Fibroblast of peridontal ligament (primary cell): ENCODE data around the gene WDFY1.

Experiments
- DNase-seq: peaks from one replicate; pipeline ENCODE4 v3.0.0-alpha.2; 2010; ENCODE audit errors: extremely low read depth

The WDFY1 gene

DNA sequence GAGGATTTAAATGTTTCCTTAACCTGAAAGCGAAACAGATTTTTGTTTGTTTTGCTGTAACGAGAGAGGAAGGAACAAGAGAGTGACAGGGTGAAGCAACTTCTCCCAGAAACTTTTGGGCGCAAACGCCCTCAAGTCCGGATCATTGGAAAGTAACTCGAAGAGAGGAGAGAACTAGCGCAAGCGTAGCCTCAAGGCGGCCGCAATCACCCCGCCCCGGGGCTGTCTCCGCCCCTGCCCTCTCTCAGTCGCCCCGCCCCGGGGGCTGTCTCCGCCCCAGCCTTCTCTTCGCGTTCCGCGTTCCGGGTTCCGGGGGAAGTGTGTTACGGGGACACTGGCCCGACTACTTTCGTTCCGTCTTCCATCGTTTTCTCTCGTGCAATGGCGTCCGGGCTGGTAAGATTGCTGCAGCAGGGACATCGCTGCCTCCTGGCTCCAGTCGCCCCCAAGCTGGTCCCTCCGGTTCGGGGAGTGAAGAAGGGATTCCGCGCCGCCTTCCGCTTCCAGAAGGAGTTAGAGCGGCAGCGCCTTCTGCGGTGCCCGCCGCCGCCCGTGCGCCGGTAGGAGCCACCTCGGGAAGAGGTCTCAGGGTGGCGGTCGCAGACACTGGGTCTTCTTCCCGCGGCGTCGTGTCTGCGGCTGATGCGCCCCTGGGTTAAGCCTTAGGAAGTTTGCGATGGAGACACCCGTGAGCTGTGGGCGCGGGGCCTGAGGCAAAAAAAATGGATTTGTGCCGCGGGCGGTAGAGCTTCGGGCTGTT is 12.1 kb upstream of the WDFY1 start, which contains the start of gene MRPL44:
TSS of gene MRPL44 (plus strand) at position 372 of the 760 bp plus-strand sequence. CDS start at position 382, 10 bp downstream.
- DNase-seq = peak; percentile 95

GRCh38 chr2:223956300-223956699 is 11.2 kb upstream of the WDFY1 start:
- DNase-seq = no peak

DNA sequence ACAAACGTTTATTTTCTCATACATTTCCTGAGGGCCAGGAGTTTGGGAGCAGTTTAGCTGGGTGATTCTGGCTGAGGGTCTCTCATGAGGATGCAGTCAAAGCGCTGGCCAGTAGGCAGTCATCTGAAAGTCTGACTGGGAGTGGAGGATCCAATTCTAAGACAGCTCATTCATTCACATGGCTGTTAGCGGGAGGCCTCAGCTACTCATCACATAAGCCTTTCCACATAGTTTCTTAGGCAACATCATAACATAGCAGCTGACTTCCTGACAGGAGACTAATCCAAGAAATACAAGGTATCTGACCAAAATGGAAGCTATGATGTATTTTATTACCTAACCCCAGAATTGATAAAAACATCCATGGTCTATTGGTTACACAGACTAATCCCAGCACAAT is 9.3 kb upstream of the WDFY1 start:
- peak; percentile 84 for DNase-seq

DNA sequence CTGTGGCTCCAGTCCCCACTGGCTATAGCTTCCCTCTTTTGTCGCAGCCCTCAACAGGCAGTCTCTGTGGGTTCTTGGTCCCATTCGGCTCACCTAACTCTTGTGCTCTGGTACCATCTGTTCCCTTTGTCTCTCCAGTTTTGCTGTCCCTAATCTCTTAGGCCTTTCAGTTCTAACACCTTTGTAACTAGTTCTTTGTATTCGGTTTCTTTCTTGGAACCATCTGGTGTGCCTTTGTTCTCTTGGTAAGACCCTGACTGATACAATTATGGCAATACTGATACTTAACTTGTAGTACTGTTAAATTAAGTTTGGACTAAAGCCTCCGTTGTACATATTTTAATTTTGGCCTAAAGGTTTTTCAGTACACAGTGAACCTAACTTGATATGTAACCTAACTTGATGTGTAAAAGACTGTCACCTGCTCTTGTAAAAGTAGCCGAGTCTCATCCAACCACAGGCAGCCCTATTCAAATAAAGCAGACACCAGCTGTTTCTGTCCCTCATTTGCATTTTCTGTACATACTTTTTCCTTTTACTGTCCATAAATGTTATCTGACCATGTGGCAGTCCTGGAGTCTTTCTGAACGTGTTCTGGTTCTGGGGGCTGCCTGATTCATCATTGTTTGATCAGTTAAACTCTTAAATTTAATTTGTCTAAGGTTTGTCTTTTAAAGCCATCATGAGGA is 7.3 kb upstream of the WDFY1 start:
- DNase-seq = no peak

GRCh38 chr2:223950448-223951347 is 5.6 kb upstream of the WDFY1 start:
- DNase-seq = no peak

GRCh38 chr2:223949241-223949840 is 4.2 kb upstream of the WDFY1 start:
- DNase-seq = no peak

DNA sequence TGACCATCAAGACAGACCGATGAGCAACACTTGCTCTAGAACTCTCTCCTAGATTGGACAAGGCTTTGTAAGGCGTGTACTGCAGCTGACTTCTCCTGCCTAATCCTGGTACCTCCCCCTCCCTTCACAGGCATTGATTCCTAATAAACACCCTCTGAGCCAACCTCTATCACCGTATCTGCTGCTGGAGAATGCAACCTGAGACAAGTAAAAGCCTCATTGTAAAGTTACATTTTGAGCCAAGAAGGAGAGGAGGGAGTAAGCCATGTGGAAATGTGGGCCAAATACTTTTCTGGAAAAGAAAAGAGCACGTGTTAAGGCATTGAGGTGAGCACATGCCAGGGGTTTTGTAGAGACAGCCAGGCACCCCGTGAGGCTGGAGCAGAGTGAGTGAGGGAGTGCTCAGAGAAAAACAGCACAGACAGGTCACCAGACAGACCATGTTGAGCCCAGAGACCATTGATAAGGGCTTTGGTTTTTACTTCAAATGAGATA is 2.6 kb upstream of the WDFY1 start:
- no peak for DNase-seq

DNA sequence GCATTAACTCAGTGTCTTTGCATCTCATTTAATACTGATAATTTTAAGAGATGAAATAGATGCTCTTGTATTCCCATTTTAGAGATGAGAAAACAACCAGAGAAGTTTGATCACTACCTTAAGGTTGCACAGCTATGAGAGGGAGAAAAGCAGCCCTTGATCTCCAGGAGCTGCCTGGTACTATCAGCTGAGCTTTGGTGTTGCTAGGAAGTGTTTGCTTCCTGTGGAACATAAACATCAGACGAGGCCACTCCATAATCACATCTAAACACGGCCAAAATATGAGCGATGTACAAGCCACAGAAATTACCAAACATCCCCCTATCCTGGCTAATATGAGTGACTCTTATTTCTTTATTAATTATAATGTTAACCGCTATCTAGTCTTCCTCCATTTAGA is 620 bp upstream of the WDFY1 start:
- no peak for DNase-seq

- DNase-seq = no peak
Observed at GRCh38 chr2:223944166-223944702, 901 bp downstream of the WDFY1 start.

- peak; percentile 54 for DNase-seq
Observed at GRCh38 chr2:223943561-223944008, 1.6 kb downstream of the WDFY1 start.

- DNase-seq = no peak
Observed at GRCh38 chr2:223943135-223943534, 2.0 kb downstream of the WDFY1 start.

GRCh38 chr2:223941579-223942277 is 3.4 kb downstream of the WDFY1 start:
- DNase-seq = peak; percentile 86

GRCh38 chr2:223939438-223939837 is 5.7 kb downstream of the WDFY1 start:
- DNase-seq = peak; percentile 49

- no peak for DNase-seq
Observed at GRCh38 chr2:223937535-223937934, 7.6 kb downstream of the WDFY1 start.

DNA sequence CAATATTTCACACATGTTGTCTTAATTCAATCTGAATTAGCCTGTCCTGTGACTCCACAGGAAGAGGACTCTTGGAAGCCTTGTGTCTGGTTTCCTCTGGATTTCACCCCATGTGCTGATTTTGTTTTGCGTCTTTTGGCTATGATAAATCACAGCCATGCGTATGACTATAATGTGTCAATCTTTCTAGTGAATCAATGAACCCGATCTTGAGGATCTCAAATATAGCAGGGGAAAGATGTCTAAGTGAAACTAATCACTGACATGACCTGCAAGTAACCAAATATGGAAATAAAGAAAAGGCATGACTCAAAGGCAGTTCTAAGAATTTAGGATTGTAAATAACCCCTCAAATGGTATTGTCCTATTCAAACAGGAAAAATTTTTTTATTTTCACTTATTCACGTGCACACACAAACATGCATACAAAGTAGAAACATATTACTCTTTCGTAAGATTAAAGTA is 8.2 kb downstream of the WDFY1 start:
- peak; percentile 60 for DNase-seq

GRCh38 chr2:223935459-223936125 is 9.5 kb downstream of the WDFY1 start:
- DNase-seq = no peak

- DNase-seq = no peak
Observed at GRCh38 chr2:223934870-223935269, 10.3 kb downstream of the WDFY1 start.

DNA sequence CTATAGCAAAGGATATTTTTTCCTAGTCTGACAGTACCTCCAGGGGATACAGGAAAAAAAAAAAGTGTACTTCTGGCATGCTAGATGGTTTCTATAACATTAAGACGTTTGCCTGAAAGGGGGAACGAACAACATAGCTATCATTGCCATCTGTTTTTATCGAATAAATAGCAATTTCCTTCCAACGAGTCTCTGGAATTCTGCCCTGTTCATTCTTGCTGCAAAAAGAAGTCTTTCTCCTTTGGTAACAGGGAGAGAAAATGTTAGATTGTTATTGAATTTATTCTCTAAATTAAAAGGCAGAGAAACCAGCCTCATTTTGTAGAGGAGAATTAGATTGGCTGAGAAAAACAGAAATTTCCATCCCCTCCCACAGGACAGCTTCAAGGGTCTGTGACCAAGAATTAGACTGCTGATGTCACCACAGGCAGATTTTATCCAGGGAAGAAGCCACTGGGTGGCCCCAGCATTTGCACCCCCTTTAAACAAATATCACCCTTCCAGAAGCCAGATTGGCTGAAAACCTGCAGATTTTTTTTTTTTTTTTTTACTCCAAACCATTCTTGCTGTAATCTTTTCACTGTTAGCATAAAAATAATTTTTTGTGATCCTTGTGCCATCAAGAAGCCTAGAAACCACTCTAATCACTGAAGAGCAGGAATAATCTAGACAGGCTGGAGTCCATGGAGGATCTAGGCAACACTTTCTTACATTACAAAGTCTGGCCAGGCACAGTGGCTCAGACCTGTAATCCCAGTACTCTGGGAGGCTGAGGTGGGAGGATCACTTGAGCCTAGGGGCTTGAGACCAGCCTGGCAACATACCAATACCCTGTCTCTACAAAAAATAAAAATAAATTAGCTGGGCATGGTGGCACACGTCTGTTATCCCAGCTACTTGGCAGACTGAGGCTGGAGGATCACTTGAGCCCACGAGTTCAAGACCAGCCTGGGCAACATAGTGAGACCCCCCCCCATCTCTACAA is 12.0 kb downstream of the WDFY1 start:
- no peak for DNase-seq
